HG03060 (cell line): ENCODE data around the gene RAD23A.

ENCODE experiments used
- ATAC-seq: cut with Tn5 transposase; IDR thresholded peaks from one replicate; pipeline ENCODE4 v1.9.1; 2021; ENCODE audit warnings: low read depth, moderate number of reproducible peaks; ENCODE audit not compliant: unreplicated experiment

RAD23A gene

GRCh38 chr19:12983542-12984142, 38.0 kb downstream of the RAD23A start:
- no peak for ATAC-seq

- no peak for ATAC-seq
These were observed 38.5 kb downstream of the RAD23A start for GRCh38 chr19:12984143-12984627.

- ATAC-seq = no peak
These were observed 39.0 kb downstream of the RAD23A start for GRCh38 chr19:12984683-12985048.

GRCh38 chr19:12985049-12985776, 39.6 kb downstream of the RAD23A start:
- ATAC-seq = peak; percentile 52

- no peak for ATAC-seq
These were observed 41.1 kb downstream of the RAD23A start for GRCh38 chr19:12986726-12987125.

- ATAC-seq = no peak
These were observed 41.5 kb downstream of the RAD23A start for GRCh38 chr19:12987190-12987589.

GRCh38 chr19:12987781-12988180, 42.1 kb downstream of the RAD23A start:
- no peak for ATAC-seq

GRCh38 chr19:12990431-12990830, 44.8 kb downstream of the RAD23A start:
- no peak for ATAC-seq

GRCh38 chr19:12990853-12991252, 45.2 kb downstream of the RAD23A start:
- no peak for ATAC-seq

- ATAC-seq = no peak
These were observed 45.6 kb downstream of the RAD23A start for GRCh38 chr19:12991296-12991695.

- no peak for ATAC-seq
These were observed 47.1 kb downstream of the RAD23A start for GRCh38 chr19:12992729-12993128.

GRCh38 chr19:12993562-12993961, 47.9 kb downstream of the RAD23A start:
- ATAC-seq = no peak

GRCh38 chr19:12994701-12995595, 49.3 kb downstream of the RAD23A start, which contains the start of gene NFIX:
Gene NFIX, plus strand, starts transcription at chr19:12995475. Its CDS starts 363 bp downstream, at chr19:12995838.
- no peak for ATAC-seq

GRCh38 chr19:12995596-12996405, 50.1 kb downstream of the RAD23A start:
- no peak for ATAC-seq

GRCh38 chr19:12996406-12997094, 50.9 kb downstream of the RAD23A start:
- ATAC-seq = no peak

- ATAC-seq = no peak
These were observed 51.7 kb downstream of the RAD23A start for GRCh38 chr19:12997179-12997966.

- ATAC-seq = no peak
These were observed 52.6 kb downstream of the RAD23A start for GRCh38 chr19:12997967-12998940.

- ATAC-seq = no peak
These were observed 55.5 kb downstream of the RAD23A start for GRCh38 chr19:13001166-13001501.
